GM12872 (cell line): Measurements from ENCODE around the gene PRDX6.

Source experiments
- TF ChIP-seq, protein P1 (sequence below): IDR thresholded peaks from 3 replicates; pipeline ENCODE4 v1.5.1; 2011; ENCODE audit warnings: low read depth, mild to moderate bottlenecking, low read length, moderate library complexity; ENCODE audit not compliant: insufficient read depth

Gene PRDX6, protein sequence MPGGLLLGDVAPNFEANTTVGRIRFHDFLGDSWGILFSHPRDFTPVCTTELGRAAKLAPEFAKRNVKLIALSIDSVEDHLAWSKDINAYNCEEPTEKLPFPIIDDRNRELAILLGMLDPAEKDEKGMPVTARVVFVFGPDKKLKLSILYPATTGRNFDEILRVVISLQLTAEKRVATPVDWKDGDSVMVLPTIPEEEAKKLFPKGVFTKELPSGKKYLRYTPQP

DNA sequence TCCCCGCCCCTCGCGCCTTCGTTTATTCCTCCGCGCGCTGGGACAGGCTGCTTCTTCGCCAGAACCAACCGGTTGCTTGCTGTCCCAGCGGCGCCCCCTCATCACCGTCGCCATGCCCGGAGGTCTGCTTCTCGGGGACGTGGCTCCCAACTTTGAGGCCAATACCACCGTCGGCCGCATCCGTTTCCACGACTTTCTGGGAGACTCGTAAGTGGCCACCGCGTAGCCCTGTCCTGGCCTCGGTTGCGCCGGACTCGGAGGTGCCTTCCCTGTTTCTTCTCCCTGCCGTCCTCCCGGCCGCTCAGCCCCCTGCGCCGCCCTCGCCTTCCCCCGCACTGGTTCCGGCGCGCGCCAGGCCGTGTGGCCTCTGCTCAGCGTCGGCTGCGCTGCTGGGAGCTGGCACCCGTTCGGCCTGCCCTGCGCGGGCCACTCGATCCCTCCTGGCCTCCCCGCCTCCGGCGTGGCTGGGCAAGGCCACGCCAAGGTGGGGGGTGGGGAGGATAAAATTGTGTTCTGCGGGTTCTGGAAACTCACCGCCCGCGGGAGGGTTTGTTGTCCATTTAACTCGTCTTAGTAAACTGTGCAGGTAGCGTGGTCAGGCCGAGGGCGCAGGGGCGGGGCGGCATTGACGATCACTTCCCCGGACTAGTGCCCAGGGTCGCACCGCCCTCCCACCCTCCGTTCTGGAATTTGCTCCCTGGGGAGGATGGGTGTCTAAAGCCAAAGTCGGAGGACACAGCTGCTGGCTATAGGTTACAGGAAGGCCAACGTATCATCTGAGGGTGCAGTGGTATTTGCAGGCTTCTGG, at the start of gene PRDX6:
Gene PRDX6, plus strand, starts transcription at position 50 of the 808 bp plus-strand sequence. Its CDS starts 63 bp downstream, at position 113.
- TF ChIP-seq, protein P1, sequence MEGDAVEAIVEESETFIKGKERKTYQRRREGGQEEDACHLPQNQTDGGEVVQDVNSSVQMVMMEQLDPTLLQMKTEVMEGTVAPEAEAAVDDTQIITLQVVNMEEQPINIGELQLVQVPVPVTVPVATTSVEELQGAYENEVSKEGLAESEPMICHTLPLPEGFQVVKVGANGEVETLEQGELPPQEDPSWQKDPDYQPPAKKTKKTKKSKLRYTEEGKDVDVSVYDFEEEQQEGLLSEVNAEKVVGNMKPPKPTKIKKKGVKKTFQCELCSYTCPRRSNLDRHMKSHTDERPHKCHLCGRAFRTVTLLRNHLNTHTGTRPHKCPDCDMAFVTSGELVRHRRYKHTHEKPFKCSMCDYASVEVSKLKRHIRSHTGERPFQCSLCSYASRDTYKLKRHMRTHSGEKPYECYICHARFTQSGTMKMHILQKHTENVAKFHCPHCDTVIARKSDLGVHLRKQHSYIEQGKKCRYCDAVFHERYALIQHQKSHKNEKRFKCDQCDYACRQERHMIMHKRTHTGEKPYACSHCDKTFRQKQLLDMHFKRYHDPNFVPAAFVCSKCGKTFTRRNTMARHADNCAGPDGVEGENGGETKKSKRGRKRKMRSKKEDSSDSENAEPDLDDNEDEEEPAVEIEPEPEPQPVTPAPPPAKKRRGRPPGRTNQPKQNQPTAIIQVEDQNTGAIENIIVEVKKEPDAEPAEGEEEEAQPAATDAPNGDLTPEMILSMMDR, result no peak

DNA sequence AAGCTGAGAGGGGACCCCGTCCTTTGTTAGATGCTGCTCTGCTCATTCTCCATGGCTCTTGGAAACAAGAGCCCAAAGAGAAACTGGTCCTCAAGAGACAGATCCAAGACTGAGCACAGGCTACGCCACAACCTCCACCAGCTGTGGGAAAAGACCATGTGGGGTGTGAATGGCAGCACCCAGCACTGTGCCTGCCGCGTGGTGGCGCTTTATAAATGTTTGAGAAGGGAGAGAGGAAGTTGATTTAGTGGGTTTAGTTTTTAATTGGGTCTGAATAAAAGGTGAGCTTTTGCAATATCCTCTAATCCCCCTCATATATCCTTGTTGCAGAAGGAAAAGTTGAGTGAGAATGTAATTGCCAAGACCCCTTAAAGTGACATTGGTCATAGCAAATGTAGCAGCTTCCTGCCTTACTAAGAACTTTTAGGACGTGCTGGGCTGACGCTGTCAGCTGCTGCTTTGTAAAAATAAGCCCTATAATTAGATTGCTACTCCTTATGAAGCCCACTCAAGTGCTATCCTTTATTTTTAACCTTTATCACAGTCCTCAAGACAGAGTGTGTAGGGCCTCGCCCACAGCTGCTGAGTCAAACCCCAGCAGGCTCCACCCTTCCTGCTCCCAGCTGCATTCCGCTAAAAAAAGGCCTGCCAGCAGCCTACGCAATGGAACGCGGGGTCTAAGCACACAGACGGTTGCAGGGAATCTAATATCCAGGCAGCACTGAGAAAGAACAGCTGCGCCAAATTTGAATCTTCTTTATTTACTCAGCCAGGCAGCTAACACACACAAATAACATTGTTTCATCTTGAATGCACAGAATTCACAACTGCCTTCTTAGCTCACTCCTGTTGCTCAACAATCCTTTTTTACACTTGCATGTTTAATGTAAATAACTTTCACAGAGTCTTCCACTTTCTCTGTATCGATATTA, 47.4 kb upstream of the PRDX6 start:
- TF ChIP-seq, protein P1, result peak; percentile 86

DNA sequence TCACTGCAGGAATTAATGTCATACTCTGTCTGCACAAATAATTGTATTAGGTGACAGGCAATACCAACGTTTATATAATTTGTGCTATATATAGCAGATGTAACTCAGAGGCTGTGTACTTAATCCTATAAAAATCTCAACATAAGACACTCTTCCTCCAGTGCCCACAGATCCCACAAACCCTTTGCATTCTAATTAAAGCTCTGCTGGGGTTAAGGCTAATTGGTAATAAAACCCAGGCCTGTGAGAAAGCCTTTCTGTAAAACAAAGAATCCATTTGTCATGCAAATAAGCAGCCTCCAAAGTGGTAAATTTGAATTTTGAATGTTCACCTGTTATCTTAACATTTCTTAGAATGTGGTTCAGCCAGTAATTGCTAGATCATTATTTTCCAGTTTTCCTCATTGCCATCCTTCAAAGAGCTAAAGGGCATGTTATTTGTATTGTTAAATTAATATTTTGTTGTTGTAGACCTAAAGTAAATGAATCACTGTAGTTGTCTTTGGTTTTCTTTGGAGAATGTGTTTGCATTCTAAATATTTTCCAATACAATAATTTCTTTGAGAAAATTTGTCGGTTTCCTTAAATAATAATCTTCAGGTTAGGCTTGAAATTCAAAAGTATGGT, 46.3 kb upstream of the PRDX6 start:
- TF ChIP-seq, protein P1, result no peak

DNA sequence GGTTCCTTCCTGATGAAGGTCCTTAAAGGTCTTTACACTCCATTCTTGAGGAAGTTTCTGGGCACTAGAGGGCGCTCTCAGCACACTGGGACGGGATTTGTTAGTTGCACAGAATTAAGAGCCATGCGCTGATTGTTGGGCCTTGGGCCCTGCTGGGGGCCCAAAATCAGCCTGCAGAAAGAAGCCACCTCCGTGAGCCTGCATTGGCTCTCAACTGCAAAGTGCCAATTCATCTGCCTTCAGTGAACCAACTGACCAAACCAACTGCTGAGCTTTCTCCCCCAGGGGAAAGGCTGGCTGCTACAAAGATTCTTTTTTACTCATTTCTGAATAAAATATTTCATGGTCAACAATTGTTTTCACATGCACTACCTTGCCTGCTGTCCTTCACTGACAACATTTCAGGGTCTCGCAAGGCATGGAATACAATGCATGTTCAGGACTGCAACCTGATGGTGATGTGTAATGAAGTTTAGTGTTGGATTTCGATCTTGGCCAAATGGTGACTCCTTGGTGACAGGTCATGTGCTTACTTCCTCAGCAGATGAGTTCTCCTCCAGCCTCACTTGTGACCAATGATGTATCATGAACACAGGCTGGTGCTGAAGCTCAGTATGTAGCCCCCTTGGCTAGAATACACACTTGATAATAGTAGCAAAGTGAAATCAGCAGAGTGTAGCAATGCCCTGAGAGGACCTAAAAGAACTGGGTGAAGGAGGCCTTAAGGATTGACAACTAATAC, 45.7 kb upstream of the PRDX6 start:
- TF ChIP-seq, protein P1, result peak; percentile 83

DNA sequence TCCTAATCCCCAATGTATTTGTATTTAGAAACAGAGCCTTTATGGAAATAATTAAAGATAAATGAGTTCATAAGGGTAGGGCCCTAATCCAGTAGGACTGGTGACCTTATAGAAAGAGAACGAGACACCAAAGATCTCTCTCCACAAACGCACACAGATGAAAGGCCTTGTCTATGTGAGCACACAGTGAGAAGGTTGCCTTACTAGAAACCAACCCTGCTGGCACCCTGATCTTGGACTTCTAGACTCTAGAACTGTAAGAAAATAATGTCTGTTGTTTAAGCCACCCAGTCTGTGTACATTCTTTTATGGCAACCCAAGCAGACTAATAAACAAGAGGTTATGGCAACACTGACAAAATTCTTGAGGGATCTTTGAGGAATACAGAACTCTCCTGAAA, 44.8 kb upstream of the PRDX6 start:
- TF ChIP-seq, protein P1, result no peak

DNA sequence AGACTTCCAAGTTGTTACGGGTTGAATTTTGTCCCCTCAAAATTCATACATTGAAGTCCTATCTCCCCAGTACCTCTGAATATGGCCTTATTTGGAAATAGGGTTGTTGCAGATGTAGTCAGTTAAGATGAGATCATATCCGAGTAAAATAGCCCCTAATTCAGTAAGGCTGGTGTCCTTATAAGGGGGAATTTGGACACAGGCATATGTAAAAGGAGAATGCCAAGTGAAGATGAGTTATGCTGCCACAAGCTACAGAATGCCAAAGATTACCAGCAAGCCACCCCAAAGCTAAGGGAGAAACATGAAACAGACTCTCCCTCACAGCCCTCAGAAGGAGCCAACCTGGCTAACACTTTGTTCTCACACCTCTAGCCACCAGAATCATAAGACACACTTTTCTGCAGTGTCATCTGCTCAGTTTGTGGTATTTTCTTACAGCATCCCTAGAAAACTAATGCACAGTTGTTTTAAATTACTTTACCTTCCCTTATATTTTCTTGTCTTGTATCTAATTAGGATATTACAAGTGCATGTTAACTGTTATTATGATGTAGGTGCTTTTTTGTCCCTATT, 43.3 kb upstream of the PRDX6 start:
- TF ChIP-seq, protein P1, result no peak
